PC-3 (cell line): ENCODE measurements around the gene UBR3.

Experiments
- CTCF ChIP-seq: fragments of 300-600 bp; sonication (generic); conservative IDR thresholded peaks from 2 replicates; pipeline ENCODE4 v1.5.1; 2017; ENCODE audit warnings: antibody characterized with exemption, low read depth, mild to moderate bottlenecking, low read length
- EZH2 ChIP-seq: fragments of 300-600 bp; sonication (generic); IDR thresholded peaks from one replicate; pipeline ENCODE4 v1.6.1; 2017; ENCODE audit warnings: antibody characterized with exemption, mild to moderate bottlenecking, low read length; ENCODE audit not compliant: unreplicated experiment

- TF ChIP-seq CTCF (no peak), EZH2 (no peak)
Observed at GRCh38 chr2:170056900-170057299, 229.6 kb downstream of the UBR3 start.
